Transverse colon (tissue), 4 donors: ENCODE data around the gene FAM43A. TPM values are rescaled to one million over a fixed set of nuclear protein-coding genes. Genes with fewer than 3 reads are reported as not detected.

Source experiments
- DNase-seq: peaks from one replicate; pipeline ENCODE4 v3.0.0-alpha.2; 2019
- H3K27ac ChIP-seq, 4 donors: fragments of 200-600 bp; sonication (generic); 2 replicates each; pipeline ENCODE4 v1.5.1; 2016 to 2018; ENCODE audit warnings: inconsistent platforms in 4 of 4
- H3K27me3 ChIP-seq: fragments of 200-600 bp; sonication (generic); 2 replicates; pipeline ENCODE4 v1.5.1; 2017; ENCODE audit warnings: inconsistent platforms
- H3K36me3 ChIP-seq, 4 donors: fragments of 200-600 bp; sonication (generic); 2 replicates each; pipeline ENCODE4 v1.5.1; 2017 to 2019; ENCODE audit warnings: inconsistent platforms in 4 of 4
- H3K4me1 ChIP-seq, 4 donors: fragments of 200-600 bp; sonication (generic); 2 replicates each; pipeline ENCODE4 v1.5.1; 2017 to 2020; ENCODE audit warnings: inconsistent platforms in 4 of 4
- H3K4me3 ChIP-seq, 4 donors: fragments of 200-600 bp; sonication (generic); 1 replicate in 1 of 4; 2 replicates in 3 of 4; pipeline versions ENCODE4 v1.5.1 to v1.6.1; 2017 to 2019; ENCODE audit warnings: inconsistent platforms in 4 of 4
- H3K9me3 ChIP-seq, 2 donors: fragments of 200-600 bp; sonication (generic); 2 replicates each; pipeline ENCODE4 v1.5.1; 2017 to 2019; ENCODE audit warnings: inconsistent platforms in 2 of 2
- EP300 ChIP-seq: sonication (generic); formaldehyde crosslinking; IDR thresholded peaks from one replicate; pipeline ENCODE4 v1.6.1; 2017; ENCODE audit warnings: antibody characterized with exemption, low read depth
- POLR2A ChIP-seq: fragments of 450-650 bp; IDR thresholded peaks from one replicate; pipeline ENCODE4 v1.6.1; 2016; ENCODE audit warnings: antibody characterized with exemption, mild to moderate bottlenecking, moderate library complexity
- POLR2AphosphoS5 ChIP-seq, 3 donors: sonication (generic); formaldehyde crosslinking; IDR thresholded peaks; one replicate each; pipeline ENCODE4 v1.6.1; 2016; ENCODE audit warnings: antibody characterized with exemption in 3 of 3
- WGBS, 2 donors: methylation state at CpG; one replicate each; pipeline ENCODE4 v1.1.5; 2018; ENCODE audit warnings: low coverage in 1 of 2; 5-methylcytosine and 5-hydroxymethylcytosine counted together
- in situ Hi-C, 4 donors: fragments of 200-750 bp; cut with MboI; loops; one replicate each; pipeline versions ENCODE4 v1.15.0 to v1.15.1; 2017; ENCODE audit warnings: low sequenced_read_pairs in 3 of 4, low pct_ligation_motif_present in 1 of 4, low pct_unique_long_range_greater_than_20kb in 1 of 4
- intact Hi-C: fragments of 100-400 bp; cut with DNase I; formaldehyde crosslinking; loops from one replicate; pipeline ENCODE4 v1.15.1; 2023; ENCODE audit warnings: low total_unique reads
- total RNA-seq, 4 donors: library from RNA; depleted of rRNA; stranded (reverse); fragments of >200 nt; gene quantifications; one replicate each; pipeline ENCODE4 v1.1.0, GENCODE V29; 2016
- TF ChIP-seq, protein P1 (sequence below), 5 experiments: fragments of 200-600 bp in 3 of 5; fragments of 450-650 bp in 2 of 5; sonication (generic) in 3 of 5; IDR thresholded peaks; 1 replicate in 2 of 5; 2 replicates in 3 of 5; pipeline ENCODE4 v1.5.1; 2016 to 2017; ENCODE audit warnings: antibody characterized with exemption in 5 of 5, inconsistent platforms in 3 of 5, mild to moderate bottlenecking in 2 of 5, moderate library complexity in 1 of 5

FAM43A gene
- total RNA-seq, 4 donors from 2014 or later = 31.2 to 111 (median 95.9) TPM

- TF ChIP-seq POLR2A = no peak
- TF ChIP-seq POLR2AphosphoS5 (IDR thresholded peaks at IDR 0.05) = no peak
- TF ChIP-seq EP300 = no peak
- TF ChIP-seq, protein P1, sequence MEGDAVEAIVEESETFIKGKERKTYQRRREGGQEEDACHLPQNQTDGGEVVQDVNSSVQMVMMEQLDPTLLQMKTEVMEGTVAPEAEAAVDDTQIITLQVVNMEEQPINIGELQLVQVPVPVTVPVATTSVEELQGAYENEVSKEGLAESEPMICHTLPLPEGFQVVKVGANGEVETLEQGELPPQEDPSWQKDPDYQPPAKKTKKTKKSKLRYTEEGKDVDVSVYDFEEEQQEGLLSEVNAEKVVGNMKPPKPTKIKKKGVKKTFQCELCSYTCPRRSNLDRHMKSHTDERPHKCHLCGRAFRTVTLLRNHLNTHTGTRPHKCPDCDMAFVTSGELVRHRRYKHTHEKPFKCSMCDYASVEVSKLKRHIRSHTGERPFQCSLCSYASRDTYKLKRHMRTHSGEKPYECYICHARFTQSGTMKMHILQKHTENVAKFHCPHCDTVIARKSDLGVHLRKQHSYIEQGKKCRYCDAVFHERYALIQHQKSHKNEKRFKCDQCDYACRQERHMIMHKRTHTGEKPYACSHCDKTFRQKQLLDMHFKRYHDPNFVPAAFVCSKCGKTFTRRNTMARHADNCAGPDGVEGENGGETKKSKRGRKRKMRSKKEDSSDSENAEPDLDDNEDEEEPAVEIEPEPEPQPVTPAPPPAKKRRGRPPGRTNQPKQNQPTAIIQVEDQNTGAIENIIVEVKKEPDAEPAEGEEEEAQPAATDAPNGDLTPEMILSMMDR (IDR thresholded peaks at IDR 0.05) = no peak
- Histone ChIP-seq H3K9me3 (no peaks in the 10 kb centered on the region), H3K27ac (no peak overlapping the region), H3K27me3 (no peaks in the 10 kb centered on the region), H3K4me1 (no peaks in the 10 kb centered on the region), H3K36me3 (no peaks in the 10 kb centered on the region), H3K4me3 (no peak overlapping the region)
- 85 to 93% methylated on average over 8 to 9 of the region's 9 CpGs for WGBS, 2 donors
- no peak for DNase-seq
- in situ Hi-C loops (no loop called here), intact Hi-C loops (no loop called here)
Observed at GRCh38 chr3:194702545-194702944, 16.9 kb downstream of the FAM43A start.

GRCh38 chr3:194705227-194705626 is 19.5 kb downstream of the FAM43A start:
- intact Hi-C loops (no loop called here), in situ Hi-C loops (no loop called here)
- 88% methylated on average over 8 of the region's 8 CpGs; no CpG with 5 or more reads in 1 of the 2 donors for WGBS, 2 donors
- TF ChIP-seq, protein P1 (IDR thresholded peaks at IDR 0.05) = no peak
- no peak for TF ChIP-seq POLR2AphosphoS5 (IDR thresholded peaks at IDR 0.05)
- no peak for TF ChIP-seq EP300
- TF ChIP-seq POLR2A = no peak
- no peak overlapping the region for H3K4me3 ChIP-seq
- H3K27me3 ChIP-seq = no peaks in the 10 kb centered on the region
- H3K4me1 ChIP-seq = no peaks in the 10 kb centered on the region
- DNase-seq = no peak
- no peaks in the 10 kb centered on the region for H3K36me3 ChIP-seq
- no peak overlapping the region for H3K27ac ChIP-seq
- H3K9me3 ChIP-seq = no peaks in the 10 kb centered on the region

GRCh38 chr3:194705761-194706160 is 20.1 kb downstream of the FAM43A start:
- in situ Hi-C loops = no loop called here
- WGBS, 2 donors = 90% methylated on average over 11 of the region's 11 CpGs; no CpG with 5 or more reads in 1 of the 2 donors

DNA sequence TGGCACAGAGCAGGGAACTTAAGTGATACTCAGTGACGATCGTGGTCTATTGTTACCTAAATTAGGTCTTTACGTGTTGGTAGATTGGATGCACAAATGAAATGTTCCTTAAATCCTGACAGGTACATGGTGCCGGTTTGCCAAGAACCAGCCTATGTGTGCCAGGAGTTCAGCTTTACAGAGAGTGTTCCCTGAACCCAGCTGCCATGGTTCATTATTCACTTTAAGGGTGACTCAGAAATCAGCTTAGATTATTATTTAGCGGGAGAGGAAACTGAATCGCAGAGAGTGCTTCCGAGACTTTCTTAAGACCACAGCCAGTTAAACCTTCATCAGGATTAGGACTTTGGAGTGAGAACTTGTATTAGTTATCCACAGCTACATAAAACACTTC is 21.5 kb downstream of the FAM43A start:
- no peaks in the 10 kb centered on the region for H3K27me3 ChIP-seq
- intact Hi-C loops (no loop called here), in situ Hi-C loops (no loop called here)
- no peaks in the 10 kb centered on the region for H3K9me3 ChIP-seq
- DNase-seq = no peak
- no peaks in the 10 kb centered on the region for H3K4me1 ChIP-seq
- no peak overlapping the region for H3K4me3 ChIP-seq
- 71 to 79% methylated on average over 3 to 7 of the region's 7 CpGs for WGBS, 2 donors
- TF ChIP-seq, protein P1 (IDR thresholded peaks at IDR 0.05) = no peak
- TF ChIP-seq EP300 (no peak), POLR2A (no peak), POLR2AphosphoS5 (IDR thresholded peaks at IDR 0.05) (no peak)
- no peak overlapping the region for H3K27ac ChIP-seq
- no peaks in the 10 kb centered on the region for H3K36me3 ChIP-seq

More at GRCh38 chr3:194705761-194706160, 20.1 kb downstream of the FAM43A start:
- Histone ChIP-seq H3K4me3 (no peak overlapping the region), H3K9me3 (no peaks in the 10 kb centered on the region), H3K36me3 (no peaks in the 10 kb centered on the region), H3K4me1 (no peaks in the 10 kb centered on the region), H3K27me3 (no peaks in the 10 kb centered on the region), H3K27ac (no peak overlapping the region)
- TF ChIP-seq EP300 = no peak
- TF ChIP-seq POLR2A = no peak
- DNase-seq = no peak
- intact Hi-C loops = no loop called here

GRCh38 chr3:194711286-194711685 is 25.6 kb downstream of the FAM43A start:
- no peak for DNase-seq
- H3K27ac ChIP-seq = no peak overlapping the region
- no peaks in the 10 kb centered on the region for H3K9me3 ChIP-seq
- WGBS, 2 donors = 90 to 91% methylated on average over 2 to 3 of the region's 3 CpGs
- intact Hi-C loops (no loop called here), in situ Hi-C loops (no loop called here)
- no peak overlapping the region for H3K4me3 ChIP-seq
- TF ChIP-seq POLR2AphosphoS5 (IDR thresholded peaks at IDR 0.05) (no peak), EP300 (no peak), POLR2A (no peak)
- TF ChIP-seq, protein P1 (IDR thresholded peaks at IDR 0.05) = no peak
- H3K36me3 ChIP-seq = no peaks in the 10 kb centered on the region
- H3K27me3 ChIP-seq = no peaks in the 10 kb centered on the region
- H3K4me1 ChIP-seq = no peaks in the 10 kb centered on the region
